Measurements from ENCODE around the gene ARHGEF38. TPM values are rescaled to one million over a fixed set of nuclear protein-coding genes. Genes with fewer than 3 reads are reported as not detected.

Gene ARHGEF38
- total RNA-seq, 1 donor from 2014 or later: not detected

DNA sequence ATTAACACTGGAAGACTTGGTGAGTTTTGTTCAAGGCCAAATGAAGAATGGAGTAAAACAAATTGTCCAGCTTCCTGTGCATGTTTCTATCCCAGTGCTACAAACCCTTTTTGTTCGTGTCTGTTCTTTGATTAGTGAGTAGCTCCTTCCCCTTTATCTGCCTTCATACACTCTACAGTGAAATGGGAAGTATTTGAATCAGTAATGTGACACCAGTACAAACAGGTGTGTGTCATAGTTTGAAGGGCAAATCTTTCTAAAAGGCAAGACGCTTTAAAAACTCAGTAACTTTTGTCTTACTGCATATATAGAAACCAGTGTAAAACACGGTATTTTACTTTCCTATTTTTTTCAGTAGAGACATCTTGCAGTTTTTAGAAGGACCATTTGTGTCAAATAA, 5.9 kb downstream of the ARHGEF38 start:
- DNase-seq (ENCODE audit: extremely low read depth, low read depth, low spot score): no peak

DNA sequence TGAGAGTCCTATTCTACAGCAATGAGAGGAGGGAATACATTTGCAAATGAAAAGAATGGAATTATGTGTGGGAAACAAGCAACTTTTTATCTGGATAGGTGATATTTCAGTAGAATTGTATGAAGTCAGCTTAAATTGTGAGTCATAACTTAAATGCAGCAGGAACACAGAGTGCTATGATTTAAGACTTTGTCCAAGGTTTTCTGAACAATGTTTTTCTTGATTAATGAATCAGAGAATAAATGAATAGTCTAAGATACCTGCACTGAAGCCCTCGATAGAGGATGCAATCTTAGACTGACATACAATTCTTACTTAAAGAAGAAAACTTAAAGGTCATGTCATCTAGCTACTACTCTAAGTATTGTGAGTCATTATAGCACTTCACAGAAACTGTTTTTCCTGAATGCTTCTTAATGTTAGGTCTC, 8.0 kb downstream of the ARHGEF38 start:
- no peak for DNase-seq (ENCODE audit: extremely low read depth, low read depth, low spot score)

DNA sequence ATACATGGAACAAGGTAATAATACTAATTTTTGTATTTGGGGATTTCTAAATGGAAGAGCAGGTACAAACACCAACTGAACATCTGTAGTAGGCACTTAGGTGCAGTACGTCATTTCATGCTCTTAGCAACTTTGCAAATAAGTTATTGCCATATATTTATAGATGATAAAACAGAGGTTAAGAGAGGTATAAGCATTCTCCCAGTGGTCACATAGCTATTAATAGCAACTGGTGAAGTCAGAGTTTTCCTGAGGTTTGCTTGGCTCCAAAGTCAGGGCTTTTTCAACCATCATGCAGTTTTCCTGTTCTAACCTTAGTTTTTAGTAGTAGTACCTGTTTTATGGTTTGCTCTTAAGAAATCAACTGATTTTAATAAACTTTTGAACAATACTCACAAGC, 10.9 kb downstream of the ARHGEF38 start:
- no peak for DNase-seq (ENCODE audit: extremely low read depth, low read depth, low spot score)

DNA sequence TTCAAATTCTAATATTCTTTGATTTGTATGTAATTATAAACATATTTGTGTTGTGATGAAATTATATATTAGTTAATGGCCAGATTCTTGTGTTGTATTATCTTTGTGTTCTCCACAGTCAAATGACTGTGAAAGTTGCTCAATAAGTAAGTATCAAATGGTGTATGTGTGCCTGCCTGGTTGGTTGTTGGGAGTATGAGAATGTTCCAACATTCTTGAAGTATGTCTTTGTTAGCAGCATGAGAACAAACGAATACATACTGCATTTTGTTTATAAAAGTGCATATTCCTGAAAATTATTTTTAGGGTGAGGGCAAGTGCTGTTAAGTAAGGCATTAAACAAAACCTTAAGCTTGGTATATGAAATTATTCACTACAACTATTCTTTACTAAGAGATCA, 16.2 kb downstream of the ARHGEF38 start:
- DNase-seq (ENCODE audit: extremely low read depth, low read depth, low spot score): no peak

DNA sequence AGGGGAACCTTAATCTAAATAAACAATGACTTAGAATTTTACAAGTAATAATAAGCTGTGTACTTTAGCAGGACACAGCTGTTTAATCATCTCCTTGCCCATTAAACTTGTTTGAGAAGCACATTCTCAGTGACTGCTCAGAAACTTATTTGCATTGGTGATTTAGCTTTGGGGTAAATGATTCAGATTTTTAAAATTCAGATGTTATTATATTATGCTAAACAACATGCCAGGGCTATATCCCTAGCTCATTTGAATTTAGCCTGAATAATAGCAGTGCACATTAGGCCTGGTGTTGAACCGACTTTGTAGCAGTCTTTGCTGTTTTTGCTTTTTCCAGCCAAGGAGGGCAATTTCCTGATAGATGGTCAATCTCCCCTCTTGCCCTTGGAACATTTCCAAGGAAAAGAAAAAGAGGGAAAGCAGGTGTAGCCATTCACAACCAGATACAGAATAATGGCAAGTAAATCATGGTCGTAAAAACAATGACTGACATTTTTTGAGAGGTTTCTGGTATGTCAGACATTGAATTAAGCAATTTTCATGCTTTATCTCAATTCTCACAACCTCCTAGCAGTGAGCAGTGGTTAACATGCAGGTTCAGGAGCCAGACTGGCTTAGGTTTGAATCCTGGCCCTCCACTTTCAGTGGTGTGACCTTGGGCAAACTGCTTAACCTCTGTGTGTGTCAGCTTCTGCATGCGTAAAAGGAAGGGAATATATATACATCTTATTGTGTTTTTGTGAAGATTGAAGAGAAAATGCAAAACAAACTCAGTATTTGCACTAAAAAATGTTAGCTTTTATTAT, 16.8 kb downstream of the ARHGEF38 start:
- DNase-seq (ENCODE audit: extremely low read depth, low read depth, low spot score): no peak

DNA sequence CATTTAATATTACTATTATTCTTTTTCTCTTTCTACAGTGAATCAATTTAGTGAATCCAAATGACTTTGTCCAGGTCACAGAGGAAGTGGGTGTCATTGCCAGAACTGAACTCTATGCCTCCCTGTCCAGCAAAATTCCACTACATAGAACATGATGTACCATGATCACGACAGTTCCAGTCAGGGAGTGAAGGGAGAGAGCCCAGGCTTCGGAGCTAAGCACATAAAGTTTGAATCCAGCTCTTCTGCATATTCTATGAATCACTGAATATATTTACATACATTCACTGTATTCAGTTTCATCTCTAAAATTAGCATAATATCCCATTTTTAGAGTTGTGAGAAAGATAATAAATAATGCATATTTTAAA, 17.4 kb downstream of the ARHGEF38 start:
- DNase-seq (ENCODE audit: extremely low read depth, low read depth, low spot score): no peak

DNA sequence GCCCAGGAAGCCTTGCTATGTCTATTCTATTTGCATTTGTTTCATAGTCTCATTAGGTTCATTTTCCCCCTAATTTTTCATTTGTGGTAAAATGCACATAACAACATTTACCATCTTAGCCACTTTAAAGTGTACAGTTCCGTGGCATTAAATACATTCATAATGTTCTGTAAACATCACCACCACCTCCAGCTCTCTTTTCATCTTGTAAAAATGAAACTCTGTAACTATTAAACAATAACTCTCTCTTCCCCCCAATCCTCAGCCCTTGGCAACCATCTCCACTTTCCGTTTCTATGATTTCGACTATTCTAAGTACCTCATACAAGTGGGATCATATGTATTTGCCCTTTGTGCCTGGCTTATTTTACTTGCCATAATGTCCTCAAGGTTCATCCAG, 19.9 kb downstream of the ARHGEF38 start:
- no peak for DNase-seq (ENCODE audit: extremely low read depth, low read depth, low spot score)

DNA sequence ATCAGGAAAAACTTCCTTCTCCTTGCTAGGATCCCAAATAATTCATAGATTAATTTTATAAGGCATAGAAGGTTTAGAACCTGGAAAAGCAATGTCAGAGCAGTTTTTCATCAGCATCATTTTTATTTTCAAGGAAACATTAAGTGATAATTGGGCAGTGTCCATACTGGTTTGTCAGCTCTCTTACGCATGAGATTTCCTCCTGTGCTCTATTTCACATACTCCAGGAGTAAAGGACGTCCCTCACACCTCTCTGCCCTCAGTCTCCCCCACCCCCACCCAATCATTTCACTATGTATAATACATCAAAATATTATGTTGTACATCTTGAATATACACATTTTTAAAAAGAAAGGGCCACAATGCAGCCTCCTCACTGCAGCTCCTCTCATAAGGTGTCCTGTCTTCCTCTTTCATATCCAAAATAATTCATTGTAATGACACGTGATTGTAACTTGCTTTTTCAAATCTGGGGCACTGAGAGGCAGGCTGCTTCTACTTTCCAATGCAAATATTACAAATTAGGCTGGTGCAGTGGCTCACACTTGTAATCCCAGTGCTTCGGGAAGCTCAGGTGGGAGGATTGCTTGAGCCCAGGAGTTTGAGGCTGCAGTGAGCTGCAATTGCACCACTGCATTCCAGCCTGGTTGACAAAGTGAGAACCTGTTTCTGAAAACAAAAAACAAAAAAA, 34.4 kb downstream of the ARHGEF38 start:
- no peak for DNase-seq (ENCODE audit: extremely low read depth, low read depth, low spot score)

DNA sequence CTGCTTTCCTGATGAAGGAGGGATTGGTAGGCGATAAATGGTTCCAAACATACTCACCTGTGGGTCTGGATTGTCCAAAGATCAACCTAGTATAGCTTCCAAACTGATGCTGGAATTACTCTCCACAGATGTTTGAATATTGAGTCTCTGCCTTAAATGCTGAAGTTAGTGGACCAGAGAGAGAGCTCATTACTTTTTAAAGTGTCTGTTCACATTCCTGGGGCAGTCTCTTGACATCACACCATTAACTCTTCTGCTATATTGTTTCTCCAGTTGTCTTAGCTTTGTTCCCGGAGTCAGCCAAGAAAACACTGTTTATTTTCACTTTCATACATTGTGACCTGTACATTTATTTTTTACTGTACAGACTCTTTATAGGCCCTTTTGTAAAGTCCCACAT, 35.4 kb downstream of the ARHGEF38 start:
- DNase-seq (ENCODE audit: extremely low read depth, low read depth, low spot score): no peak

DNA sequence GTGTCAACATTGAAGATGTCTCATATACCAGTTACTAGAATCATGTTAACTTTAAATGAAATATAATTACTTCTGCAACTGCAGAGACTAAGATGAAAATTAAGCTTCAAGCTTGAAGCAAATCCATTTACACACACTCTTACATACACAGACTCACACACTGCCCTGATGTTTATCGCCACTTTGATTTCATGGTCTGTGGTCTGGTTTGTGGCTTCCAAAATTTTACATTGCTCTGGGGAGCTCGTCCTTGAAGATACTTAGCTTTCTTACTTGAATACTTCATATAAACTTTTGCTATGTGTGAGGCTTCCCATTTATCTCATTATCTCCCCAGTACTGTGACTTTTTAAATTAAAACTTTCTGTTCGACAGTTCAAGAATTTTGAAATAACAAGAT, 35.8 kb downstream of the ARHGEF38 start:
- no peak for DNase-seq (ENCODE audit: extremely low read depth, low read depth, low spot score)

DNA sequence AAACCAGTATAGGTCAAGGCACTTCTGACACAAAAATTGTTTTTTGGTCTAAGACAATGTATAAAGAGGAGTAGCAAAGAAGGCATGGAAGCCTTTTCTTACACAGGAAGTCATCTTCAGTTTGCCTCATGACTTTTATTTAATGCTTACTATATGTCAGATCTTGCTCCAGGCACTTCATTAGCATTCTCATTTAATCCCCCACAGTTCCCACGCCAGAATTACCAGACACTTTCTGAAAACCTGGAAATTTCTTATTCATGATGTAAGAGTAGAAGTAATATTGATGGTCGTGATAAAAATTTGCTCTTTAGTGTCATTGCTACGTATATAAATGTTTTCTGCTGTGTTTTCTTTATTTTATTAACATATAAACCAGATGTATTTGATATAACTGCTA, 39.2 kb downstream of the ARHGEF38 start:
- no peak for DNase-seq (ENCODE audit: extremely low read depth, low read depth, low spot score)

DNA sequence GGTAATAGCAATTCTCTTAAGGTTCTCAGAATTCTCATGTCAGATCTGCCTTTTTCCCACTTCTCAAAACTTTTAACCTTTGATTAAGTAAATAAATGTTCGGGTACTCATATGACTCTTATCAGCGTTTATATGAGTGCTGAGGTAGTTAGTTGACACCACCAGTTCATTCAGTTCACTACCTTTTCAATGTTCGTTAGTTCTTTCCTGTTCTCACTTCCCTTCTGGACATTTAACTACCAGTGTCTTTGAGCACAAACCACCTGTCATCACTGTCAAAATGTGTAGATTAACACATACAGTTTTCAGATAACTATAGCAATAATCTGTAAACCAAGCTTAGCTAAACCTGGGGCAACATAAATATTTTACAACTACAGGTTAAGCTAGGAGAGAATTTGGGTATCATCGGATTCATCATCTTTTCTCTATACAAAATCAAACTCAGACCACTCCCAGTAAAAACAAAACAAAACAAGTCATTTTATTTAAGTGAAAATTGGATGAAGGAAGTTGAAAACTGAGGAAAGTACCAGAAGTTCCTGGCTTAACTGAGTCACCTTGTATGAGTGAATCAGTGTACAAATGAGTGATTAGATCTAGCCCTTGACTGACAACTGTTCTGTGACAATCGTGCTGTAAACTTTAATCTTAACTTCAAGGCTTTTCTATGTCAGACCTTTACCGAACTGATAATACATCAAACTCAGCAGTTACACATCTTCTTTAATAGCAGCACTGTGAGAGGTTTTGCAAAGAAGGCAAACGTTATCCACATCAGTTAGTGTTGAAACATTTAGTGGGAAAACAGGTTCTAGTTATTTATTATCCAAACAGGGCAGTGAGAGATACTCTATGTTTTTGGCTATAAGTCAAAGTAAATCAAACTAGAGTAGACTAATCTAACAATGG, 41.9 kb downstream of the ARHGEF38 start:
- no peak for DNase-seq (ENCODE audit: extremely low read depth, low read depth, low spot score)

DNA sequence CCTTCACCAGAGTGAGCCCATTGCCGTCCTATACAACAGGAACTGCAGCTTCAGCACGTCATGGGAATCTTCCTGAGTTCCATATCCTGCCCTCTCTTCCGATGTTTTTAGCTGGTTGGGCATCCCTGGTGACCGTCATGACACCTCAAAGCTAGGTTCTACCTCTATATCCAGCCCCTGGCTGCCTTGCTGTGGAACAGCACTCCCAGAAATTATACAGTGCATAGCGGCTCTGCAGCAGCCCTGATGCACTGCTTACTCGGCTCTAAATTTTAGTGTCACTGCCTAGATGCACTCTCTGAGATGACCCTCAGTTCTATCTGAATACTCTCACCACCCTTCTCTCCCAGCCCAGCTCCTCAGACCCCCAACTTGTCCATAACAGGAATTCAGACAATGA, 44.3 kb downstream of the ARHGEF38 start:
- no peak for DNase-seq (ENCODE audit: extremely low read depth, low read depth, low spot score)

DNA sequence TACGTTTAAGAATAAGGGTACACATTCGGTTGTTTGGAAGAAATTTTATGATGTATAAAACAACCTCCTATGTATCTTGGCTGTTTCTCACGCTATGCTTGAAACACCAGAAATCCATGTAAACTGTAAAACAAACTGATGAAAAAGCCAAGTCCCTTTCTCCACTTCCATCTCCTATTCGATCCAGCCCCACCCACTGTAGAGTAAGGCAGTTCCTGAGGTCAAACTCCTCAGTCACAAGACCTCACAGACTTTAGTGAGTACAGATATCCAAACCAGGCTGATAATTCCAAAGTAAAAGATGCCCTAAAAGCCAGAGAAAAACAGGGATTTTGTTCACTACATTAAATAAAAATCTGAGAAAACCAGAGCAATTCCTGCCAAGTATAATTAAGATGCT, 45.6 kb downstream of the ARHGEF38 start:
- DNase-seq (ENCODE audit: extremely low read depth, low read depth, low spot score): no peak

DNA sequence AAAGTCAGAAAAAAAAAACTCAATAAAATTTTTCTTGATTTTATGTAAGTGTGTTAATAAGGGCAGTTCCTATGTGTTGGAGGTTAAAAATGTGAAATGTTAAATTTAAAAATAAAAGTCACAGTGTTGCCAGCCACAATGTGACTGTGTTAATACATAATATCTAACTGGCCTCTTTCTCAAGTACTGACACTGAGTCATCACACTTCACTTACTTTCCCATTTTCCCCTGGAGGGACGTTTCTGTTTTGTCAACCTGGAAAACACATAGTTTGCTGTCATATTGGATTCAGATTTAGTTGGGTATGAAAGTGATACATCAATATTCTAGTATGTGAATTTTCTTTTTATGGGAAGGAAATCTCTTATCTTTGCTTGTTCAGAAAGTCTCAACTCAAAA, 46.4 kb downstream of the ARHGEF38 start:
- no peak for DNase-seq (ENCODE audit: extremely low read depth, low read depth, low spot score)

DNA sequence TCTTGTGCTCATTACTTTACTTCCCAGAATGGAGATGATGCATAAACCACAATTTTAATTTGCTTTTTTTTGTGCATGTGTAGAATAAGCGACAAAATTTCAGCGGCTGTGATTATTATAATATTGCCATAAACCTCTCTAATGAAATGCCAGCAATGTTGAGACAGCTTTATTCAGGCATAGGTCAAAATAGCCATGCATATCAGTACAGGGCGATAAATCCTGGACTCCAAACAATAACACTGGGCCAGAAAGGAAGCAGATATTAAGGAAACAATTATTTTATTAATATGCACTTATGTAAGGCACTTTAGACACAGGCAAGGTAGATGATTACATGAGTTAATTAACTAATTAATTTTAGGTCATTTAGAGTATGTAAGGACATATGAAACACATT, 47.1 kb downstream of the ARHGEF38 start:
- no peak for DNase-seq (ENCODE audit: extremely low read depth, low read depth, low spot score)

DNA sequence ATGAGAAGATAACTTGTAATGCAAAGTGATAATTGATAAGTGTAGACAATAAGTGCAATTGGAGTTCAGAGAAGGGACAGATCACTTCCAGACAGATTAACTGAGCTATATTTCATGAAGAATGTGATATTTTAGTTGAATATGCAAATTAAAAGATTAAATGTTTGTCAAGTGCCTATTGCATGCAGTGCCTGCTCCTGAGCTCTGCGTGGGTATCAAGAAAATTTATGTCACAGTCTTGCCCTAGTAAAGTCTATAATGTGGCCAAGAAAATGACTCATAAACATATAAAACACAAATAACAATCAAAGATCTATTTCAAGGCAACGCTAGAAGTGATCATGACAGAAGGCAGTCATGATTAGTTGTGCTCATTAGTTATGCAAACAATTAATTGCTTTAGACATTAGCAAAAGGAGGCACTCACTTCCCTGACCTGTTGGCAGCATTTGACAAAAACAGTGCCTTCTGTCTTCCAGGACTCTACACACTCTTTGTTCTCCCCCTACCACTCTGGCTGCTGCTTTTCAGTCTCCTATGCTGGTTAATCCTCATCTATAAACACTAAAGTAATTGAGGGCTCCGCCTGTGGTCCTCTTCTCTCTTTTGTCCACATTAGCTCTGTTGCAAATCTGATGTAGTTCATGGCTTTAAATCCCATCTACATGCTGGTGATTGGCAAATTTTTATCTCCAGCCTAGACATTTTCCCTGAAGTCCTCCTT, 47.7 kb downstream of the ARHGEF38 start:
- no peak for DNase-seq (ENCODE audit: extremely low read depth, low read depth, low spot score)

DNA sequence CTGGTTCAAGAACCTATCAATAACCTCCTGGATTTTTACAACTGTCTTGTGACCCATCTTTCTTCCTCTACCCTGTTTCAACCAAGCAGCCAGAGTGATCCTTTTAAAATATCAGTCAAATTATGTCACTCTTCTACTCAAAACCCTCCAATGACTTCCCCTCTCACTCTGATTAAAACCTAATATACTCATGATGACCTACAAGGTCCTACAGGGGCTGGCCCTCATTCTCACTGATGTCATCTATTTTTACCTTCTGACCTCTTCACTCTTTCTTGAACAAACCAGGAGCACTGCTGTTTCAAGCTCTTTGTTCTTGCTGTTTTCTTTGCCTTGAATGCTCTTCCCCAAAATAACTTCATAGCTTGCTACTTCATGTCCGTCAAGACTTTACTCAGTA, 48.5 kb downstream of the ARHGEF38 start:
- DNase-seq (ENCODE audit: extremely low read depth, low read depth, low spot score): no peak

DNA sequence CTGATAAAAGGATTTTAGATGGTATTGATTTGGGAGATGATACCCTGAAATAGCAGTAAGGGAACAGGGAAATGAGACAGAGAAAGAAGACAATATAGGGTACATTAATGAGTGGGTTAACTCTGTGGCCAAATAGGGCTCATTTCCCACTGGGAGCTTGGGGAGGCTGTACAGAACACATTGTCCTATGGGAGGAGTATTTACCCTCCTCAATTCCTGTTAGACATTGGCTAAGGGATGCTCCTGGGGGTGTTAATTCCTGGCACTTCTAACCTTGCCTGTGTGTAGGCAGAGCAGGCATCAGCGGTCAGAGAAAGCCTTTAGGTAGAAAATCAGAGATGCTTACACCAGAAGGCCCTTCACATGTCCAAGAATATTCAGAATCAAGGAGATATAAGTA, 49.0 kb downstream of the ARHGEF38 start:
- DNase-seq (ENCODE audit: extremely low read depth, low read depth, low spot score): no peak

DNA sequence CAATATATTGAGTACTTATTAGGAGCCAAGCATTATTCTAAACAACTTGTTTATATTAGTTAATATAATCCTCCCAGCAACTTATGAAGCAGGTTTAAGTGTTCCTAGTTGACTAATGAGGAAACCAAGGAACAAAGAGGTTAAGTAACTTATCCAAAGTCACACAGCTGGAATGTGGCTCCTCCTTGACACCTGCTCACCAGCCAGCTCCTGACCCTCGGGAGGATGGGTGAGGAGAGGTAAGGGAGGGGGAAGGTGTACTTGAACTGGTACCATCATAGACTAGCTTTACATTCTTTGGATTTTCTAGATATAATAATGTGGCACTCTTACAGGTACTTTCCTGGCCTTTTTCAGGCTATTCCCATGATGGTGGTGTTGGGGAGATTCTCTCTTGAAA, 50.7 kb downstream of the ARHGEF38 start:
- DNase-seq (ENCODE audit: extremely low read depth, low read depth, low spot score): no peak

DNA sequence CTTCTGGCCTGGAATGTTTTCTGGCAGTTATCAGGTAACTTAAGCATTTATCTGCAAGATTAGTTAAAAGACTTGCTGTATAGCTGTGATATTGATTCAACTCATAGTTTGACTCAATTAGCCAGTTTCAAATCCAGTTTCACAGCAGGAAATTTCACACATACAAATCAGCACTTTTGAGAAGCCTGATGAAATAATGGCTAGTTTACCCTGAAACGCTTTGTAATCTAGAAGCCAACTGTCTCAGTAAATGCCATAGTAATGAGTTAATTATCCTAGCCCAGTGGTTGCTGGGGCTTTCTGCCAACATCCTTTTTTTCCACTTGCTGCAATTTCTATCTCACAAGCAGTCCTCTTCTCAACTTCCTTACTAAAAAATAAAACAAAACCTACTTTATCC, 53.1 kb downstream of the ARHGEF38 start:
- no peak for DNase-seq (ENCODE audit: extremely low read depth, low read depth, low spot score)
